HUES48 (cell line): ENCODE results near the gene OR1C1.
"Not testable (repeated sequence)": the region's sequence is repeated elsewhere in the genome, so short reads cannot be mapped to it uniquely, and the experiment has no call there.

ENCODE experiments used
- H3K27ac ChIP-seq: one replicate; pipeline ENCODE4 v1.7.0; 2013; ENCODE audit warnings: low read depth, low read length, inconsistent platforms
- H3K27me3 ChIP-seq: 2 replicates; pipeline ENCODE4 v1.6.1; 2013; ENCODE audit warnings: mild to moderate bottlenecking, low read length; ENCODE audit not compliant: control insufficient read depth, insufficient read depth
- H3K36me3 ChIP-seq: 2 replicates; pipeline ENCODE4 v1.6.1; 2013; ENCODE audit warnings: low read length; ENCODE audit not compliant: control insufficient read depth, insufficient read depth
- H3K4me1 ChIP-seq: 2 replicates; pipeline ENCODE4 v1.6.1; 2013; ENCODE audit warnings: mild to moderate bottlenecking, low read length; ENCODE audit not compliant: control insufficient read depth, insufficient read depth
- H3K4me3 ChIP-seq: 2 replicates; pipeline ENCODE4 v1.5.1; 2013; ENCODE audit warnings: mild to moderate bottlenecking, low read depth, low read length
- H3K9ac ChIP-seq: 2 replicates; pipeline ENCODE4 v1.6.1; 2013; ENCODE audit warnings: mild to moderate bottlenecking, low read depth, low read length, moderate library complexity
- H3K9me3 ChIP-seq: 2 replicates; pipeline ENCODE4 v1.6.1; 2013; ENCODE audit warnings: low read length; ENCODE audit not compliant: control insufficient read depth, insufficient read depth

Gene OR1C1

GRCh38 chr1:247738315-247738714 is 22.0 kb downstream of the OR1C1 start, which contains the start of gene OR14K1:
TSS of gene OR14K1 (plus strand) at chr1:247738615. CDS start at chr1:247738615, 0 bp downstream.
- H3K9me3 ChIP-seq, result peaks cover 38% of the 10 kb centered on the region
- no peaks in the 10 kb centered on the region for H3K27me3 ChIP-seq
- no peak within 1 kb of the TSS for H3K9ac ChIP-seq
- no peak within 1 kb of the TSS for H3K4me3 ChIP-seq
- H3K27ac ChIP-seq, result no peak within 1 kb of the TSS
- H3K36me3 ChIP-seq, result no peaks in the 10 kb centered on the region
- H3K4me1 ChIP-seq, result no peaks in the 10 kb centered on the region

DNA sequence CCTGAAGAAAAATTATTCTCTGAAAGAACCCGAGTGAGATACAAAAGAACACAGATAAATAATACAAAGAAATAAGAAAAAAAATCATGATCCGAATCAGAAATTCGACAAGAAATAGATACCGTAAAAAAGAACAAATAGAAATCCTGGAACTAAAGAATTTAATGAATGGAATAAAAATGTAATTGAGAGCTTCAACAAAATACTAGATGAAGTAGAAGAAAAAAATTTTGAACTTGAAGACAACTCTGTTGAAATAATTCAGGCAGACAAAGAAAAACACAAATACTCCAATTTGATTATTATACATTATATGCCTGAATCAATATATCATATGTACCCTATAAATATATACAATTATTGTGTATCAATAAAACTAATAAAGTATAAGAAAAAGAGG is 39.1 kb downstream of the OR1C1 start:
- no peaks in the 10 kb centered on the region for H3K4me1 ChIP-seq
- H3K27me3 ChIP-seq, result no peaks in the 10 kb centered on the region
- H3K4me3 ChIP-seq, result no peak overlapping the region
- H3K9ac ChIP-seq, result no peak overlapping the region
- H3K36me3 ChIP-seq, result no peaks in the 10 kb centered on the region
- H3K9me3 ChIP-seq, result peaks cover 45% of the 10 kb centered on the region
- H3K27ac ChIP-seq, result no peak overlapping the region

DNA sequence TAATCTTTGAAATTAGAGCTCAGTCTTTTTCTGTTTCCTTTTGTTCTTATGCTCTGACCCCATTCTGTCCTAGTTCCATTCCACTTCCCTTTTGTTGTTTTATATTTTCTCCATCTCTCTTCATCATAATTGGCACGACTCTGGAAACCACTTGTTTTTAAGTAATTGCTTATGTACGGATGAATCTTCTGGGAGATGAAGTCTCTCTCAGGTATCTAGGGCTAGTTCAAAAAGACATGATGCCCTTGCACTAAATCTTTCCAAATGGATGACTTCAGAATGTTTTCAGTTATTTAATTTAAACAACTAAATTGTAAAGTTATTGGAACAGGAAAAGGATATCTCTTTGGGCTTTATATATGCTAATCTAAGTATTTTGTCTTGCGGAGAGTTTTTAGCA is 43.8 kb downstream of the OR1C1 start, which contains the start of gene OR6F1:
Gene OR6F1 (minus strand): TSS at position 101 of the 400 bp plus-strand sequence. CDS start 3,891 bp downstream, outside the sequence.
- H3K9me3 ChIP-seq, result peaks cover 60% of the 10 kb centered on the region
- no peaks in the 10 kb centered on the region for H3K4me1 ChIP-seq
- H3K27ac ChIP-seq, result no peak within 1 kb of the TSS
- no peaks in the 10 kb centered on the region for H3K27me3 ChIP-seq
- no peak within 1 kb of the TSS for H3K4me3 ChIP-seq
- no peak within 1 kb of the TSS for H3K9ac ChIP-seq
- no peaks in the 10 kb centered on the region for H3K36me3 ChIP-seq

GRCh38 chr1:247713753-247714152 is 46.6 kb downstream of the OR1C1 start:
- Histone ChIP-seq H3K9ac (no peak overlapping the region), H3K4me3 (no peak overlapping the region), H3K27me3 (no peaks in the 10 kb centered on the region), H3K36me3 (no peaks in the 10 kb centered on the region), H3K4me1 (no peaks in the 10 kb centered on the region), H3K9me3 (peaks cover 59% of the 10 kb centered on the region), H3K27ac (no peak overlapping the region)

DNA sequence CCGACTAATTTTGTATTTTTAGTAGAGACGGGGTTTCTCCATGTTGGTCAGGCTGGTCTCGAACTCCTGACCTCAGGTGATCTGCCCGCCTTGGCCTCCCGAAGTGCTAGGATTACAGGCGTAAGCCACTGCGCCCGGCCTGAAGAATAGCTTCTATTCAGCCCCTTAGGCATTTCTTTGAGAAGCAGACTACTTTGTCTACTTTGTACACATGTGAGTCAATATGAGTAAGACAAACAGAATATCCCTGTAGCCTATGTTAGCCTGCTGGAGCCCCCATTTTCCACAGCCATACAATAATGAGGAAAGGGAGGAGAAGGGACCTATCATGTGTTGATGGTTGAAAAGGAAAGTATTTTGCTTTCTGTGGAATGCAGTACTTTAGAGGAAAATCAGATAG is 49.7 kb downstream of the OR1C1 start:
- not testable (repeated sequence) for H3K4me3 ChIP-seq, H3K27ac ChIP-seq, H3K27me3 ChIP-seq, H3K4me1 ChIP-seq, H3K36me3 ChIP-seq, H3K9ac ChIP-seq
- H3K9me3 ChIP-seq, result peaks cover 62% of the 10 kb centered on the region
